HG02642 (cell line): ENCODE data around the gene ST8SIA5.

Experiments used
- ATAC-seq: cut with Tn5 transposase; IDR thresholded peaks from one replicate; pipeline ENCODE4 v1.9.1; 2021; ENCODE audit warnings: mild to moderate bottlenecking; ENCODE audit not compliant: unreplicated experiment, poor library complexity

The ST8SIA5 gene

GRCh38 chr18:46748466-46748865, 8.4 kb downstream of the ST8SIA5 start:
- ATAC-seq = no peak

- ATAC-seq = no peak
Observed at GRCh38 chr18:46740046-46740445, 16.8 kb downstream of the ST8SIA5 start.

GRCh38 chr18:46738491-46738890, 18.4 kb downstream of the ST8SIA5 start:
- no peak for ATAC-seq

GRCh38 chr18:46736736-46737135, 20.1 kb downstream of the ST8SIA5 start:
- ATAC-seq = no peak

- no peak for ATAC-seq
Observed at GRCh38 chr18:46736135-46736534, 20.7 kb downstream of the ST8SIA5 start.

GRCh38 chr18:46734981-46735380, 21.9 kb downstream of the ST8SIA5 start:
- no peak for ATAC-seq

- ATAC-seq = no peak
Observed at GRCh38 chr18:46733872-46734271, 23.0 kb downstream of the ST8SIA5 start.

- no peak for ATAC-seq
Observed at GRCh38 chr18:46732801-46733200, 24.1 kb downstream of the ST8SIA5 start.

GRCh38 chr18:46732201-46732600, 24.7 kb downstream of the ST8SIA5 start:
- no peak for ATAC-seq

GRCh38 chr18:46731316-46731715, 25.5 kb downstream of the ST8SIA5 start:
- no peak for ATAC-seq

GRCh38 chr18:46728219-46728930, 28.5 kb downstream of the ST8SIA5 start:
- ATAC-seq = no peak

GRCh38 chr18:46727177-46727576, 29.7 kb downstream of the ST8SIA5 start:
- ATAC-seq = no peak

- no peak for ATAC-seq
Observed at GRCh38 chr18:46725310-46725709, 31.5 kb downstream of the ST8SIA5 start.

- no peak for ATAC-seq
Observed at GRCh38 chr18:46723856-46724415, 32.9 kb downstream of the ST8SIA5 start.

- no peak for ATAC-seq
Observed at GRCh38 chr18:46722051-46722450, 34.8 kb downstream of the ST8SIA5 start.

GRCh38 chr18:46721331-46721730, 35.5 kb downstream of the ST8SIA5 start:
- no peak for ATAC-seq

- no peak for ATAC-seq
Observed at GRCh38 chr18:46720521-46720920, 36.3 kb downstream of the ST8SIA5 start.

- no peak for ATAC-seq
Observed at GRCh38 chr18:46720092-46720491, 36.8 kb downstream of the ST8SIA5 start.

GRCh38 chr18:46719388-46719787, 37.5 kb downstream of the ST8SIA5 start:
- ATAC-seq = no peak

- ATAC-seq = no peak
Observed at GRCh38 chr18:46718501-46719341, 38.1 kb downstream of the ST8SIA5 start.

- ATAC-seq = no peak
Observed at GRCh38 chr18:46716827-46717226, 40.0 kb downstream of the ST8SIA5 start.
